ENCODE data around the gene EXOC3L1.

DNA sequence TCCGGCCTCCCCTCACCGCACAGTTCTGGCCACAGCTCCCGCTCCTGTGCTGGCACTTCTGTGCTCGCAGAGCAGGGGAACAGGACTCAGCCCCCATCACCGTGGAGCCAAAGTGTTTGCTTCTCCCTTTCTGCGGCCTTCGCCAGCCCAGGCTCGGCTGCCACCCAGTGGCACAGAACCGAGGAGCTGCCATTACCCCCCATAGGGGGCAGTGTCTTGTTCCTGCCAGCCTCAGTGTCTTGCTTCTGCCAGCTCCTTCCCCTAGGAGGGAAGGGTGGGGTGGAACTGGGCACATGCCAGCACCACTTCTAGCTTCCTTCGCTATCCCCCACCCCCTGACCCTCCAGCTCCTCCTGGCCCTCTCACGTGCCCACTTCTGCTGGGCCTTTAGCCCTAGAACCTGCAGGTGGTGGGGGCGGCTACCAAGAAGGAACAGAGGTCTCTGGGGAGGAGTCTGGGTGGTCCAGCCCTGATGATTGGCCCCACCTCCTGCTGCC, 8.3 kb upstream of the EXOC3L1 start:
- TF ChIP-seq, protein P1, sequence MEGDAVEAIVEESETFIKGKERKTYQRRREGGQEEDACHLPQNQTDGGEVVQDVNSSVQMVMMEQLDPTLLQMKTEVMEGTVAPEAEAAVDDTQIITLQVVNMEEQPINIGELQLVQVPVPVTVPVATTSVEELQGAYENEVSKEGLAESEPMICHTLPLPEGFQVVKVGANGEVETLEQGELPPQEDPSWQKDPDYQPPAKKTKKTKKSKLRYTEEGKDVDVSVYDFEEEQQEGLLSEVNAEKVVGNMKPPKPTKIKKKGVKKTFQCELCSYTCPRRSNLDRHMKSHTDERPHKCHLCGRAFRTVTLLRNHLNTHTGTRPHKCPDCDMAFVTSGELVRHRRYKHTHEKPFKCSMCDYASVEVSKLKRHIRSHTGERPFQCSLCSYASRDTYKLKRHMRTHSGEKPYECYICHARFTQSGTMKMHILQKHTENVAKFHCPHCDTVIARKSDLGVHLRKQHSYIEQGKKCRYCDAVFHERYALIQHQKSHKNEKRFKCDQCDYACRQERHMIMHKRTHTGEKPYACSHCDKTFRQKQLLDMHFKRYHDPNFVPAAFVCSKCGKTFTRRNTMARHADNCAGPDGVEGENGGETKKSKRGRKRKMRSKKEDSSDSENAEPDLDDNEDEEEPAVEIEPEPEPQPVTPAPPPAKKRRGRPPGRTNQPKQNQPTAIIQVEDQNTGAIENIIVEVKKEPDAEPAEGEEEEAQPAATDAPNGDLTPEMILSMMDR (IDR thresholded peaks at IDR 0.05) = peak; percentile 13 to 46 (median 32)
- no peak for TF ChIP-seq POLR2A (IDR thresholded peaks at IDR 0.05)
